Right renal cortex interstitium (tissue), 3 donors: ENCODE results near the gene BPHL. TPM values are rescaled to one million over a fixed set of nuclear protein-coding genes. Genes with fewer than 3 reads are reported as not detected.

Experiments
- polyA plus RNA-seq, 3 donors: library from polyadenylated mRNA; unstranded; fragments of 120-200 nt; gene quantifications; one replicate each; pipeline ENCODE4 v1.2.1, GENCODE V29; 2013; ENCODE audit not compliant: insufficient read length in 3 of 3

Gene BPHL
- polyA plus RNA-seq, 3 donors: 58.2 to 80.7 (median 68.8) TPM

Other genes with a start within 250 kb of the BPHL start
- gene SERPINB9, start 215.4 kb upstream of the BPHL start, polyA plus RNA-seq: 10 to 100 TPM; 13.1 to 14.0 (median 13.9) TPM
- gene SERPINB6, start 147.1 kb upstream of the BPHL start, polyA plus RNA-seq: 10 to 100 TPM; 86.0 to 94.6 (median 92.8) TPM
- gene NQO2, start 118.8 kb upstream of the BPHL start, polyA plus RNA-seq: 10 to 100 TPM; 57.3 to 64.4 (median 57.6) TPM
- 10 to 100 TPM; 24.5 to 27.9 (median 25.2) TPM for gene RIPK1, start 50.2 kb upstream of the BPHL start, polyA plus RNA-seq
- gene TUBB2A, start 38.8 kb downstream of the BPHL start, polyA plus RNA-seq: 10 to 100 TPM; 50.6 to 59.9 (median 57.7) TPM
- 100 to 1,000 TPM; 116 to 124 (median 120) TPM for gene TUBB2B, start 108.9 kb downstream of the BPHL start, polyA plus RNA-seq
- gene PSMG4, start 140.2 kb downstream of the BPHL start, polyA plus RNA-seq: 10 to 100 TPM; 14.7 to 19.0 (median 16.3) TPM